Suprapubic skin (tissue), 4 donors: ENCODE results near the gene PAQR5.

Source experiments
- CTCF ChIP-seq, 2 donors: fragments of 200-600 bp in 1 of 2; fragments of 450-650 bp in 1 of 2; sonication (generic) in 1 of 2; IDR thresholded peaks; one replicate each; pipeline ENCODE4 v1.5.1; 2016 to 2019; ENCODE audit warnings: antibody characterized with exemption in 2 of 2, mild to moderate bottlenecking in 1 of 2, moderate library complexity in 1 of 2
- EP300 ChIP-seq: sonication (generic); formaldehyde crosslinking; IDR thresholded peaks from one replicate; pipeline ENCODE4 v1.6.1; 2017; ENCODE audit warnings: antibody characterized with exemption
- POLR2A ChIP-seq, 2 donors: fragments of 450-650 bp; IDR thresholded peaks; one replicate each; pipeline ENCODE4 v1.6.1; 2017; ENCODE audit warnings: antibody characterized with exemption in 2 of 2, mild to moderate bottlenecking in 2 of 2, moderate library complexity in 2 of 2
- POLR2AphosphoS5 ChIP-seq, 3 donors: sonication (generic); formaldehyde crosslinking; IDR thresholded peaks; one replicate each; pipeline ENCODE4 v1.6.1; 2017; ENCODE audit warnings: antibody characterized with exemption in 3 of 3

GRCh38 chr15:69395991-69396390 lies 97.3 kb downstream of the PAQR5 start:
- no peak for TF ChIP-seq POLR2AphosphoS5 (IDR thresholded peaks at IDR 0.05)
- TF ChIP-seq CTCF (IDR thresholded peaks at IDR 0.05): no peak
- no peak for TF ChIP-seq POLR2A (IDR thresholded peaks at IDR 0.05)
- no peak for TF ChIP-seq EP300
